GM12891 (cell line): ENCODE measurements around the gene TMEM131.

Experiments used
- PAX5 ChIP-seq: IDR thresholded peaks from 2 replicates; pipeline ENCODE4 v1.6.1; 2011; ENCODE audit warnings: low read length, moderate library complexity, mild to moderate bottlenecking; ENCODE audit not compliant: insufficient read depth, severe bottlenecking
- POLR2A ChIP-seq: IDR thresholded peaks from 2 replicates; pipeline ENCODE4 v1.6.1; 2011; ENCODE audit warnings: low read depth, low read length, control low read depth
- POLR2AphosphoS5 ChIP-seq: IDR thresholded peaks from 2 replicates; pipeline ENCODE4 v1.6.1; 2011; ENCODE audit warnings: low read depth, low read length, control low read depth
- POU2F2 ChIP-seq: IDR thresholded peaks from 2 replicates; pipeline ENCODE4 v1.6.1; 2011; ENCODE audit warnings: low read depth, mild to moderate bottlenecking, control low read depth, low read length, moderate library complexity
- SPI1 ChIP-seq: IDR thresholded peaks from 2 replicates; pipeline ENCODE4 v1.6.1; 2011; ENCODE audit warnings: low read depth, low read length, control low read depth
- TAF1 ChIP-seq: IDR thresholded peaks from 2 replicates; pipeline ENCODE4 v1.6.1; 2011; ENCODE audit warnings: low read depth, low read length, control low read depth

DNA sequence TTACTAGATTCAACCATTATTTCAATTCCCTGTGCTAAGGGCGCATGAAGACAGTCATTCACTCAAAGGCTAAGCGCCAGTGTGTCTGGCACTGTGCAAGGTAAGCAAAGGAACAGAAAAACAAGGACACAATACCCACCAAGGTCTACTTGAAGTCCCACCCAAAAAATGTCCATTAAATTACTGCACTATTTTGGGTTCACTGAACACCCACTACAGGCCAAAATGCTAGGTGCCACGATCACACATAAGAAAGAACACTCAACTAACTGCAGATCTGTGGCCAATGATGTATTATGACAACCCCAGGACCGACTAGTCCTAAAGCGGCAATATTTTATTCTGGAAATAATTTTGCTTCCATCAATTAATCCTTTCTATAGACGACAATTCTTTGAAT lies 1.8 kb downstream of the TMEM131 start:
- TF ChIP-seq SPI1 (no peak), POLR2A (no peak), TAF1 (no peak), POLR2AphosphoS5 (no peak), PAX5 (no peak), POU2F2 (no peak)
